Adrenal gland (tissue), 5 donors: Measurements from ENCODE around the gene ACSF3.

Experiments used
- CTCF ChIP-seq, 6 experiments: fragments of 450-650 bp in 4 of 6; fragments of 200-600 bp in 2 of 6; sonication (generic) in 1 of 6; IDR thresholded peaks; 1 replicate in 5 of 6; 2 replicates in 1 of 6; pipeline versions ENCODE4 v1.5.1 to v1.8.0; 2016 to 2021; ENCODE audit warnings: antibody characterized with exemption in 6 of 6, mild to moderate bottlenecking in 2 of 6, moderate library complexity in 1 of 6
- POLR2A ChIP-seq, 2 donors: fragments of 450-650 bp; IDR thresholded peaks; one replicate each; pipeline ENCODE4 v1.6.1; 2017; ENCODE audit warnings: antibody characterized with exemption in 2 of 2, mild to moderate bottlenecking in 2 of 2, moderate library complexity in 1 of 2
- donor health status: DM: no; HTN: no; CAD: no.

- no peak for TF ChIP-seq CTCF (IDR thresholded peaks at IDR 0.05)
- no peak for TF ChIP-seq POLR2A (IDR thresholded peaks at IDR 0.05)
Measured at GRCh38 chr16:89117975-89118289, 24.3 kb downstream of the ACSF3 start.
